HG02571 (cell line): ENCODE measurements around the gene EFNA1.
"Not testable (repeated sequence)": the region's sequence is repeated elsewhere in the genome, so short reads cannot be mapped to it uniquely, and the experiment has no call there.

Experiments used
- ATAC-seq: cut with Tn5 transposase; IDR thresholded peaks from one replicate; pipeline ENCODE4 v1.9.1; 2021; ENCODE audit warnings: mild to moderate bottlenecking, moderate library complexity; ENCODE audit not compliant: unreplicated experiment

EFNA1 gene

GRCh38 chr1:155141749-155142148 lies 14.1 kb downstream of the EFNA1 start:
- no peak for ATAC-seq

- no peak for ATAC-seq
Observed at GRCh38 chr1:155145491-155145890, 17.8 kb downstream of the EFNA1 start.

GRCh38 chr1:155155996-155156643 lies 28.4 kb downstream of the EFNA1 start:
- not testable (repeated sequence) for ATAC-seq

- ATAC-seq = no peak
Observed at GRCh38 chr1:155158991-155159390, 31.3 kb downstream of the EFNA1 start.

- ATAC-seq = no peak
Observed at GRCh38 chr1:155160128-155160527, 32.5 kb downstream of the EFNA1 start.

- not testable (repeated sequence) for ATAC-seq
Observed at GRCh38 chr1:155162631-155163030, 35.0 kb downstream of the EFNA1 start.

GRCh38 chr1:155163785-155164184 lies 36.1 kb downstream of the EFNA1 start:
- not testable (repeated sequence) for ATAC-seq

- ATAC-seq = not testable (repeated sequence)
Observed at GRCh38 chr1:155164625-155165024, 36.9 kb downstream of the EFNA1 start.

- no peak for ATAC-seq
Observed at GRCh38 chr1:155166051-155166470, 38.4 kb downstream of the EFNA1 start.

- no peak for ATAC-seq
Observed at GRCh38 chr1:155166471-155167165, 38.9 kb downstream of the EFNA1 start.

- ATAC-seq = no peak
Observed at GRCh38 chr1:155167166-155168104, 39.8 kb downstream of the EFNA1 start.

- not testable (repeated sequence) for ATAC-seq
Observed at GRCh38 chr1:155168105-155168445, 40.4 kb downstream of the EFNA1 start.

GRCh38 chr1:155168456-155169210 lies 41.0 kb downstream of the EFNA1 start:
- ATAC-seq = no peak

- no peak for ATAC-seq
Observed at GRCh38 chr1:155169541-155169940, 41.9 kb downstream of the EFNA1 start.

- ATAC-seq = no peak
Observed at GRCh38 chr1:155170101-155170785, 42.6 kb downstream of the EFNA1 start.

- no peak for ATAC-seq
Observed at GRCh38 chr1:155170806-155171205, 43.1 kb downstream of the EFNA1 start.

GRCh38 chr1:155171836-155172731 lies 44.4 kb downstream of the EFNA1 start:
- ATAC-seq = peak; percentile 15

GRCh38 chr1:155172732-155173477 lies 45.2 kb downstream of the EFNA1 start, which contains the start of gene KRTCAP2:
KRTCAP2 (minus strand) TSS chr1:155173304; CDS start chr1:155173224, 80 bp downstream.
- ATAC-seq = peak; percentile 76
